Endothelial cell of umbilical vein (primary cell): Measurements from ENCODE around the gene GTF3C6.

Experiments
- CTCF ChIP-seq, 2 donors: IDR thresholded peaks; 1 replicate in 1 of 2; 2 replicates in 1 of 2; pipeline ENCODE4 v1.5.1; 2011; ENCODE audit warnings: low read length in 2 of 2, mild to moderate bottlenecking in 2 of 2, moderate library complexity in 2 of 2, control low read depth in 1 of 2, inconsistent platforms in 1 of 2, low read depth in 1 of 2; ENCODE audit not compliant: insufficient read depth in 1 of 2; ENCODE audit errors: extremely low read depth in 1 of 2
- EZH2 ChIP-seq: IDR thresholded peaks from 2 replicates; pipeline ENCODE4 v1.6.1; 2012; ENCODE audit warnings: borderline replicate concordance, low read depth, mild to moderate bottlenecking, moderate library complexity, low read length, inconsistent platforms; ENCODE audit not compliant: severe bottlenecking
- FOS ChIP-seq: IDR thresholded peaks from 2 replicates; pipeline ENCODE4 v1.6.1; 2011; ENCODE audit warnings: mild to moderate bottlenecking, low read length, moderate library complexity, borderline replicate concordance; ENCODE audit not compliant: insufficient read depth
- GATA2 ChIP-seq: IDR thresholded peaks from 2 replicates; pipeline ENCODE4 v1.7.0; 2011; ENCODE audit warnings: low read depth, mild to moderate bottlenecking, moderate library complexity, mixed read lengths, low read length; ENCODE audit not compliant: insufficient read length, insufficient read depth
- JUN ChIP-seq: IDR thresholded peaks from 2 replicates; pipeline ENCODE4 v1.6.1; 2011; ENCODE audit warnings: borderline replicate concordance, low read depth; ENCODE audit not compliant: insufficient read length, insufficient read depth
- MAX ChIP-seq: IDR thresholded peaks from 2 replicates; pipeline ENCODE4 v1.6.1; 2011; ENCODE audit not compliant: insufficient read depth, insufficient read length
- MYC ChIP-seq: IDR thresholded peaks from one replicate; pipeline ENCODE4 v1.6.1; 2011; ENCODE audit warnings: mild to moderate bottlenecking, low read depth, low read length
- POLR2A ChIP-seq: IDR thresholded peaks from 2 replicates; pipeline ENCODE4 v1.6.1; 2012; ENCODE audit warnings: low read depth, mild to moderate bottlenecking, control low read depth, low read length
- POLR2AphosphoS5 ChIP-seq: IDR thresholded peaks from 2 replicates; pipeline ENCODE4 v1.6.1; 2012; ENCODE audit warnings: low read depth, mild to moderate bottlenecking, control low read depth, low read length, moderate library complexity; ENCODE audit not compliant: insufficient read depth

- no peak for TF ChIP-seq CTCF (IDR thresholded peaks at IDR 0.05; ENCODE audit: extremely low read depth in 1 of 2, insufficient read depth in 1 of 2, low read depth in 1 of 2, low read length in 2 of 2)
- TF ChIP-seq POLR2AphosphoS5 = no peak
- TF ChIP-seq POLR2A = no peak
- TF ChIP-seq EZH2 = no peak
- no peak for TF ChIP-seq MAX
- TF ChIP-seq MYC = no peak
- TF ChIP-seq JUN = no peak
- TF ChIP-seq FOS = no peak
- TF ChIP-seq GATA2 = no peak
Measured at GRCh38 chr6:110960014-110960390, 1.5 kb downstream of the GTF3C6 start.
